ENCODE data around the gene RIC3. TPM values are rescaled to one million over a fixed set of nuclear protein-coding genes. Genes with fewer than 3 reads are reported as not detected.

Gene RIC3
- total RNA-seq, 1 experiment from 2014 or later = 0.38 TPM

DNA sequence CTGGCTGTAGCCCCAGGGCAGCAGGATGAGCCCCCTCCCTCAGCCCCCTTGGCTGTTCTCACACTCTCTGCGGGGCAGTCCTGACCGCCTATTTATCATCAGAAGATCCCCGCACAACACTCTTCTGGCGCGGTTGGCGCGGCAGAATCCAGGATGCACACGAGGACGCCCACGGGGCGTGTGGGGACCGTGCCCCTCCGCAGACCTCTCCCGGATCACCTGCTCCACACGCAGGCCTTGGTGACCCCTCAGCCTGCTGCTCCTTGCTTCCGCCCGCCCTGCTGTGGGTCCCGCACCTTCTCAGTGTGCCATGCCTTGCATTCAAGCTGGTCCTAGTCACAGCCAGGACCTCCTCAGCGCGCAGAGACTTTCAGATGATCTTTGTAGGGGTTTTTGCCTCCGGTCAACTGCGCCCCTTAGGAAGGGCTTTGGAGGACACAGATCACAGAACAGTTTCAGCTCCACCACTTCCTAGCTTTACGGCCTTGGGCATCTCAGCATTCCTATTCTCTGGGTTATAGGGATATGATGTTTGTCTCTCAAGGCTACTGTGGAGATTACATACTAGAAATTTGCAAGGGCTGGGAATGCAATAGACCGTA, 88.7 kb downstream of the RIC3 start:
- H3K27ac Mint-ChIP-seq (ENCODE audit: unreplicated experiment) = no peak overlapping the region
- peaks cover 9% of the 10 kb centered on the region for H3K36me3 Mint-ChIP-seq (ENCODE audit: insufficient read depth, unreplicated experiment)
- TF ChIP-seq, protein P1, sequence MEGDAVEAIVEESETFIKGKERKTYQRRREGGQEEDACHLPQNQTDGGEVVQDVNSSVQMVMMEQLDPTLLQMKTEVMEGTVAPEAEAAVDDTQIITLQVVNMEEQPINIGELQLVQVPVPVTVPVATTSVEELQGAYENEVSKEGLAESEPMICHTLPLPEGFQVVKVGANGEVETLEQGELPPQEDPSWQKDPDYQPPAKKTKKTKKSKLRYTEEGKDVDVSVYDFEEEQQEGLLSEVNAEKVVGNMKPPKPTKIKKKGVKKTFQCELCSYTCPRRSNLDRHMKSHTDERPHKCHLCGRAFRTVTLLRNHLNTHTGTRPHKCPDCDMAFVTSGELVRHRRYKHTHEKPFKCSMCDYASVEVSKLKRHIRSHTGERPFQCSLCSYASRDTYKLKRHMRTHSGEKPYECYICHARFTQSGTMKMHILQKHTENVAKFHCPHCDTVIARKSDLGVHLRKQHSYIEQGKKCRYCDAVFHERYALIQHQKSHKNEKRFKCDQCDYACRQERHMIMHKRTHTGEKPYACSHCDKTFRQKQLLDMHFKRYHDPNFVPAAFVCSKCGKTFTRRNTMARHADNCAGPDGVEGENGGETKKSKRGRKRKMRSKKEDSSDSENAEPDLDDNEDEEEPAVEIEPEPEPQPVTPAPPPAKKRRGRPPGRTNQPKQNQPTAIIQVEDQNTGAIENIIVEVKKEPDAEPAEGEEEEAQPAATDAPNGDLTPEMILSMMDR (IDR thresholded peaks at IDR 0.05; ENCODE audit: unreplicated experiment) = no peak
- peaks cover 85% of the 10 kb centered on the region for H3K27me3 Mint-ChIP-seq (ENCODE audit: unreplicated experiment)
- peak overlapping the region; percentile 56 for H3K4me3 Mint-ChIP-seq (ENCODE audit: low read depth, unreplicated experiment)
- no peak for DNase-seq
- intact Hi-C loops (cut with micrococcal nuclease; ENCODE audit: unreplicated experiment) = no loop called here
- no peaks in the 10 kb centered on the region for H3K4me1 Mint-ChIP-seq (ENCODE audit: low read depth, unreplicated experiment)
- no TSS peak for BruUV-seq (replicated peaks)
- CTCF ChIA-PET = interaction anchor here (1.0 kb wide), 1 partner anchor 74 kb away, joined by 3 read pairs; no protein-coding TSS in a partner anchor
- H3K9me3 Mint-ChIP-seq (ENCODE audit: low read depth, unreplicated experiment) = no peaks in the 10 kb centered on the region

- Mint-ChIP-seq H3K27ac (ENCODE audit: unreplicated experiment) (peak overlapping the region; percentile 14), H3K4me1 (ENCODE audit: low read depth, unreplicated experiment) (no peaks in the 10 kb centered on the region), H3K4me3 (ENCODE audit: low read depth, unreplicated experiment) (no peak overlapping the region), H3K27me3 (ENCODE audit: unreplicated experiment) (peaks cover 80% of the 10 kb centered on the region), H3K9me3 (ENCODE audit: low read depth, unreplicated experiment) (no peaks in the 10 kb centered on the region), H3K36me3 (ENCODE audit: insufficient read depth, unreplicated experiment) (peaks cover 9% of the 10 kb centered on the region)
- BruUV-seq (replicated peaks) = no TSS peak
- intact Hi-C loops (cut with micrococcal nuclease; ENCODE audit: unreplicated experiment) = no loop called here
- TF ChIP-seq, protein P1 (IDR thresholded peaks at IDR 0.05; ENCODE audit: unreplicated experiment) = no peak
- DNase-seq = no peak
- CTCF ChIA-PET = no interaction called here
Measured at GRCh38 chr11:8079111-8079675, 89.6 kb downstream of the RIC3 start.

DNA sequence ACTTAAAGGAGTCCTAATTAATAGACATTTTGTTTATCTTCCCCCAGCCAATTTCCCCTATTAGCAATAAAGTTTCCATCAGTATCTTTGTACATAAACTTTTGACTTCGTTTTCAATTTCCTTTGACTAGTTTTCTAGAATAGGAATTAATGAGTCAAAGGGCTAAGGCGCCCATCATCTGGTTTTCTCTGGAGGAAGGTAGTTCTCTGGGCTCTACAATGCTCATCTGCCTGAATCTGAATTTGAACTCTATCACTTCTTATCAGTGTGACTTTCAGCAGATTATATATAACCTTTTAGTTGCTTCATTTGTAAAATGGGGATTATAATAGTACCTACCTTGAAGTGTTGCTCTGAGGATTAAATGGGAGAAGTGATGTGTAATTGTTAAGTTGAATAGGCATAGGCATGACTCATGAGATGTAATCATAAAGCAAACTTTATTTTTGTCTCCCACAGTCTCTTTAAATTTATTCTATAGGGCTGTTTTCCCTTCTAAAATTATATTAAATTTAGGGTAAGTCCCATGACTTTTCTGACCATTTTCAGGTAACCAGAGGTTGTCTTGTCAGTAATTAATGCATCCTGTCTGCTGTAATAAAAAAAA, 93.6 kb downstream of the RIC3 start:
- BruUV-seq (replicated peaks) = no TSS peak
- H3K27me3 Mint-ChIP-seq (ENCODE audit: unreplicated experiment) = peaks cover 83% of the 10 kb centered on the region
- DNase-seq = no peak
- H3K27ac Mint-ChIP-seq (ENCODE audit: unreplicated experiment) = no peak overlapping the region
- no peaks in the 10 kb centered on the region for H3K36me3 Mint-ChIP-seq (ENCODE audit: insufficient read depth, unreplicated experiment)
- CTCF ChIA-PET = no interaction called here
- H3K9me3 Mint-ChIP-seq (ENCODE audit: low read depth, unreplicated experiment) = no peaks in the 10 kb centered on the region
- no peak overlapping the region for H3K4me3 Mint-ChIP-seq (ENCODE audit: low read depth, unreplicated experiment)
- TF ChIP-seq, protein P1 (IDR thresholded peaks at IDR 0.05; ENCODE audit: unreplicated experiment) = no peak
- intact Hi-C loops (cut with micrococcal nuclease; ENCODE audit: unreplicated experiment) = no loop called here
- H3K4me1 Mint-ChIP-seq (ENCODE audit: low read depth, unreplicated experiment) = no peaks in the 10 kb centered on the region

GRCh38 chr11:8071616-8072581, 96.9 kb downstream of the RIC3 start:
- BruUV-seq (replicated peaks) = no TSS peak
- Mint-ChIP-seq H3K36me3 (ENCODE audit: insufficient read depth, unreplicated experiment) (no peaks in the 10 kb centered on the region), H3K27ac (ENCODE audit: unreplicated experiment) (no peak overlapping the region), H3K9me3 (ENCODE audit: low read depth, unreplicated experiment) (no peaks in the 10 kb centered on the region), H3K4me3 (ENCODE audit: low read depth, unreplicated experiment) (no peak overlapping the region), H3K4me1 (ENCODE audit: low read depth, unreplicated experiment) (peaks cover 10% of the 10 kb centered on the region), H3K27me3 (ENCODE audit: unreplicated experiment) (peaks cover 83% of the 10 kb centered on the region)
- no peak for DNase-seq
- TF ChIP-seq, protein P1 (IDR thresholded peaks at IDR 0.05; ENCODE audit: unreplicated experiment) = no peak
- CTCF ChIA-PET = interaction anchor here (0.6 to 1.5 kb wide), 2 partner anchors 66 to 283 kb away, joined by 3 read pairs; no protein-coding TSS in a partner anchor
- intact Hi-C loops (cut with micrococcal nuclease; ENCODE audit: unreplicated experiment) = loop anchor here (2.0 kb wide), 1 partner anchor 39 kb away; no protein-coding TSS in a partner anchor
